NCI-H446 treated with DMSO at 0.1 percent for 48 hours (cell line): ENCODE measurements around the gene KCNN3.

Experiments used
- DNase-seq: peaks from one replicate; lab custom pipeline; 2025; lab: John Stamatoyannopoulos, UW

Gene KCNN3

GRCh38 chr1:154860156-154860870 is 9.8 kb downstream of the KCNN3 start:
- DNase-seq: no peak

- no peak for DNase-seq
These were observed 10.3 kb downstream of the KCNN3 start for GRCh38 chr1:154859786-154860155.

GRCh38 chr1:154859151-154859785 is 10.8 kb downstream of the KCNN3 start:
- no peak for DNase-seq

GRCh38 chr1:154857441-154858215 is 12.5 kb downstream of the KCNN3 start:
- DNase-seq: no peak

GRCh38 chr1:154857022-154857421 is 13.1 kb downstream of the KCNN3 start:
- no peak for DNase-seq

- DNase-seq: no peak
These were observed 13.5 kb downstream of the KCNN3 start for GRCh38 chr1:154856544-154856943.

- DNase-seq: peak; percentile 80
These were observed 14.0 kb downstream of the KCNN3 start for GRCh38 chr1:154856049-154856448.

- DNase-seq: no peak
These were observed 14.8 kb downstream of the KCNN3 start for GRCh38 chr1:154855186-154855851.

GRCh38 chr1:154852845-154853244 is 17.2 kb downstream of the KCNN3 start:
- DNase-seq: no peak

- DNase-seq: no peak
These were observed 18.5 kb downstream of the KCNN3 start for GRCh38 chr1:154851392-154852177.

- DNase-seq: no peak
These were observed 20.4 kb downstream of the KCNN3 start for GRCh38 chr1:154849645-154850131.

- no peak for DNase-seq
These were observed 21.1 kb downstream of the KCNN3 start for GRCh38 chr1:154848983-154849382.

- DNase-seq: peak; percentile 90
These were observed 22.2 kb downstream of the KCNN3 start for GRCh38 chr1:154847891-154848290.

GRCh38 chr1:154846565-154847442 is 23.3 kb downstream of the KCNN3 start:
- DNase-seq: no peak

GRCh38 chr1:154845879-154846278 is 24.2 kb downstream of the KCNN3 start:
- DNase-seq: peak; percentile 72

- no peak for DNase-seq
These were observed 24.9 kb downstream of the KCNN3 start for GRCh38 chr1:154845174-154845573.

GRCh38 chr1:154844297-154844681 is 25.8 kb downstream of the KCNN3 start:
- no peak for DNase-seq

GRCh38 chr1:154843636-154844296 is 26.3 kb downstream of the KCNN3 start:
- no peak for DNase-seq

GRCh38 chr1:154842635-154843034 is 27.4 kb downstream of the KCNN3 start:
- no peak for DNase-seq

GRCh38 chr1:154841384-154841783 is 28.7 kb downstream of the KCNN3 start:
- no peak for DNase-seq
